A673 (cell line): ENCODE results near the gene C1R. TPM values are rescaled to one million over a fixed set of nuclear protein-coding genes. Genes with fewer than 3 reads are reported as not detected.

ENCODE experiments used
- BruUV-seq: library from RNA; stranded (reverse); fragments of 400-500 nt; replicated peaks from 2 replicates; lab custom pipeline; 2021; lab: Mats Ljungman, UMichigan
- CTCF ChIA-PET: fragments of 300-600 bp; sonication (Branson Sonifier 250); formaldehyde crosslinking; loops from one replicate; lab custom pipeline; 2022; ENCODE audit warnings: antibody characterized with exemption; lab: Charles Lee
- POLR2A ChIA-PET: fragments of 300-600 bp; sonication (Branson Sonifier 250); formaldehyde crosslinking; loops from one replicate; lab custom pipeline; 2022; ENCODE audit warnings: antibody characterized with exemption; ENCODE audit not compliant: low non-redundant PET; lab: Charles Lee
- DNase-seq: peaks from one replicate; pipeline ENCODE4 v3.0.0-alpha.2; 2015; ENCODE audit warnings: low spot score
- H3K27ac ChIP-seq: fragments of 200-600 bp; sonication (generic); 2 replicates; pipeline ENCODE4 v1.5.1; 2016; ENCODE audit warnings: mixed run types, low read depth, mild to moderate bottlenecking, mixed read lengths, antibody characterized with exemption, low read length; ENCODE audit not compliant: poor library complexity, severe bottlenecking
- H3K27me3 ChIP-seq: fragments of 200-600 bp; sonication (generic); replicated peaks from 2 replicates; pipeline ENCODE4 v1.6.1; 2017; ENCODE audit warnings: mixed run types, low read depth, mild to moderate bottlenecking, mixed read lengths, antibody characterized with exemption, low read length; ENCODE audit not compliant: insufficient read depth, poor library complexity
- H3K36me3 ChIP-seq: fragments of 200-600 bp; sonication (generic); 2 replicates; pipeline ENCODE4 v1.6.1; 2016; ENCODE audit warnings: mixed run types, mild to moderate bottlenecking, mixed read lengths, antibody characterized with exemption, low read length; ENCODE audit not compliant: insufficient read depth, poor library complexity, severe bottlenecking
- H3K4me1 ChIP-seq: fragments of 200-600 bp; sonication (generic); 2 replicates; pipeline ENCODE4 v1.6.1; 2017; ENCODE audit warnings: mixed run types, mild to moderate bottlenecking, mixed read lengths, antibody characterized with exemption, low read length; ENCODE audit not compliant: insufficient read depth, poor library complexity, severe bottlenecking
- H3K4me3 ChIP-seq: fragments of 200-600 bp; sonication (generic); 2 replicates; pipeline ENCODE4 v1.5.1; 2016; ENCODE audit warnings: low read depth, mixed run types, mild to moderate bottlenecking, mixed read lengths, low read length; ENCODE audit not compliant: poor library complexity, severe bottlenecking
- H3K9me3 ChIP-seq: fragments of 200-600 bp; sonication (generic); 2 replicates; pipeline ENCODE4 v1.6.1; 2016; ENCODE audit warnings: mixed run types, low read depth, mild to moderate bottlenecking, mixed read lengths, antibody characterized with exemption, low read length; ENCODE audit not compliant: poor library complexity, severe bottlenecking
- EZH2 ChIP-seq: fragments of 200-600 bp; sonication (generic); IDR thresholded peaks from 2 replicates; pipeline ENCODE4 v1.6.1; 2017; ENCODE audit warnings: borderline replicate concordance, low read depth, mild to moderate bottlenecking, mixed read lengths, antibody characterized with exemption, low read length; ENCODE audit not compliant: poor library complexity, severe bottlenecking
- intact Hi-C: fragments of 100-400 bp; cut with micrococcal nuclease; formaldehyde crosslinking; loops from one replicate; pipeline ENCODE4 v1.10.0; 2022; ENCODE audit not compliant: unreplicated experiment
- total RNA-seq: library from RNA; stranded (reverse); gene quantifications from 2 replicates; pipeline ENCODE4 v1.2.3, GENCODE V29; 2021
- TF ChIP-seq, protein P1 (sequence below): fragments of 300-800, 200-600 bp; sonication (generic); conservative IDR thresholded peaks from 2 replicates; pipeline ENCODE4 v1.5.1; 2017; ENCODE audit warnings: low read depth, mild to moderate bottlenecking, antibody characterized with exemption, low read length, moderate library complexity, mixed read lengths

The C1R gene
- total RNA-seq, 1 experiment from 2014 or later, result 10.9 TPM

GRCh38 chr12:7137908-7138307 is 45.7 kb upstream of the C1R start:
- intact Hi-C loops, result no loop called here
- ChIA-PET POLR2A (no interaction called here), CTCF (no interaction called here)
- DNase-seq, result no peak
- Histone ChIP-seq H3K4me3 (no peak overlapping the region), H3K9me3 (no peaks in the 10 kb centered on the region), H3K27ac (no peak overlapping the region), H3K4me1 (no peaks in the 10 kb centered on the region), H3K27me3 (no peaks in the 10 kb centered on the region), H3K36me3 (no peaks in the 10 kb centered on the region)
- no TSS peak for BruUV-seq
- TF ChIP-seq, protein P1, sequence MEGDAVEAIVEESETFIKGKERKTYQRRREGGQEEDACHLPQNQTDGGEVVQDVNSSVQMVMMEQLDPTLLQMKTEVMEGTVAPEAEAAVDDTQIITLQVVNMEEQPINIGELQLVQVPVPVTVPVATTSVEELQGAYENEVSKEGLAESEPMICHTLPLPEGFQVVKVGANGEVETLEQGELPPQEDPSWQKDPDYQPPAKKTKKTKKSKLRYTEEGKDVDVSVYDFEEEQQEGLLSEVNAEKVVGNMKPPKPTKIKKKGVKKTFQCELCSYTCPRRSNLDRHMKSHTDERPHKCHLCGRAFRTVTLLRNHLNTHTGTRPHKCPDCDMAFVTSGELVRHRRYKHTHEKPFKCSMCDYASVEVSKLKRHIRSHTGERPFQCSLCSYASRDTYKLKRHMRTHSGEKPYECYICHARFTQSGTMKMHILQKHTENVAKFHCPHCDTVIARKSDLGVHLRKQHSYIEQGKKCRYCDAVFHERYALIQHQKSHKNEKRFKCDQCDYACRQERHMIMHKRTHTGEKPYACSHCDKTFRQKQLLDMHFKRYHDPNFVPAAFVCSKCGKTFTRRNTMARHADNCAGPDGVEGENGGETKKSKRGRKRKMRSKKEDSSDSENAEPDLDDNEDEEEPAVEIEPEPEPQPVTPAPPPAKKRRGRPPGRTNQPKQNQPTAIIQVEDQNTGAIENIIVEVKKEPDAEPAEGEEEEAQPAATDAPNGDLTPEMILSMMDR, result no peak
- no peak for TF ChIP-seq EZH2

DNA sequence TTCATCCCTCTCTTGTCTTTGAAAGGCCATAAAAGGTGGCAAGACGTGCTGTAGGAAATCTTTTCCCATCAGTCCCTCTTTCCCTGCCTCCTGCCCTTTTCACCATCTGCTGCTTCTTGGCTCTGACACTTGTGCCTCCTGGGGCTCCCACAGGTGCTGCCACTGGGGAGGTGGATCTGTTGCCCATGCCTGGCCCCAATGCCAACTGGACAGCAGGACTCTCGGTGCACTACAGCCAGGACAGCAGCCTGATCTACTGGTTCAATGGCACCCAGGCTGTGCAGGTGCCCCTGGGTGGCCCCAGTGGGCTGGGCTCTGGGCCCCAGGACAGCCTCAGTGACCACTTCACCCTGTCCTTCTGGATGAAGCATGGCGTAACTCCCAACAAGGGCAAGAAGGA is 44.4 kb upstream of the C1R start:
- BruUV-seq, result no TSS peak
- ChIA-PET POLR2A (no interaction called here), CTCF (no interaction called here)

DNA sequence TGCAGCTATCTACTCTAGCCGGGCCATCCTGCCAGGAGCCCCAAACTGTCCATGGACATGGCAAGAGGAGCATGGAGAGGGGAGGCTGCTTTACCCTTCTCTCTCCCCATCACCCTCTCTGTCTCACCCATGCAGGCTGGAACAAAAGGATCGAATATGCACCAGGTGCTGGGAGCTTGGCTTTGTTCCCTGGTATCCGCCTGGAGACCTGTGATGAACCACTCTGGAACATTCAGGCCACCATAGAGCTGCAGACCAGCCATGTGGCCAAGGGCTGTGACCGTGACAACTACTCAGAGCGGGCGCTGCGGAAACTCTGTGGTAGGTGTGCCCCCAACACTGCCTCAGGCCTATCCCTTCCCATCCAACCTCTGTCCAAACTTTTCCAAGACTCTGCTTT is 43.8 kb upstream of the C1R start:
- H3K9me3 ChIP-seq, result no peaks in the 10 kb centered on the region
- no TSS peak for BruUV-seq
- ChIA-PET POLR2A (no interaction called here), CTCF (no interaction called here)
- H3K36me3 ChIP-seq, result no peaks in the 10 kb centered on the region
- intact Hi-C loops, result no loop called here
- no peaks in the 10 kb centered on the region for H3K4me1 ChIP-seq
- no peak for DNase-seq
- no peak overlapping the region for H3K27ac ChIP-seq
- H3K27me3 ChIP-seq, result no peaks in the 10 kb centered on the region
- no peak overlapping the region for H3K4me3 ChIP-seq
- TF ChIP-seq, protein P1, result no peak
- TF ChIP-seq EZH2, result no peak

More for the DNA sequence above, 44.4 kb upstream of the C1R start:
- Histone ChIP-seq H3K4me3 (no peak overlapping the region), H3K4me1 (no peaks in the 10 kb centered on the region), H3K27me3 (no peaks in the 10 kb centered on the region), H3K27ac (no peak overlapping the region), H3K36me3 (no peaks in the 10 kb centered on the region), H3K9me3 (no peaks in the 10 kb centered on the region)
- no peak for DNase-seq
- TF ChIP-seq, protein P1, result no peak
- no peak for TF ChIP-seq EZH2
- intact Hi-C loops, result no loop called here
